ENCODE results near the gene PHF10.

The PHF10 gene

GRCh38 chr6:169678342-169678741 lies 46.0 kb downstream of the PHF10 start:
- no peak for DNase-seq (ENCODE audit: low read depth in 3 of 3, low spot score in 1 of 3)

DNA sequence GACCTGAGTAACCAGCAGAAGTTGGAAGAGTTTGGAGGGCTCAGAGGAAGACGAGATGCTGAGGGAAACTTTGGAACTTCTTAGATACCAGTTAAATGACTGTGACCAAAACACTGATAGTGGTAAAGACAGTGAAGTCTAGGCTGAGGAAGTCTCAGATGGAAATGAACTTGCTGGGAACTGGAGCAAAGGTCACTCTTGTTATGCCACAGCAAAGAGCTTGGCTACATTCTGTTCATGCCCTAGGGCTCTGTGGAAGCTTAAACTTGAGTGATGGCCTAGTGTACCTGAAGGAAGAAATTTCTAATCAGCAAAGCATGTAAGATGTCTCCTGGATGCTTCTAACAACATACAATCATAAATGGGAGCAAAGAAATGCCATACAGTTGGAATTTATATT lies 47.2 kb downstream of the PHF10 start:
- no peak for DNase-seq (ENCODE audit: low read depth in 3 of 3, low spot score in 1 of 3)

- DNase-seq (ENCODE audit: low read depth in 3 of 3, low spot score in 1 of 3), result no peak
These were observed 49.3 kb downstream of the PHF10 start for GRCh38 chr6:169675011-169675410.

GRCh38 chr6:169671563-169671962 lies 52.7 kb downstream of the PHF10 start:
- no peak for DNase-seq (ENCODE audit: low read depth in 3 of 3, low spot score in 1 of 3)

DNA sequence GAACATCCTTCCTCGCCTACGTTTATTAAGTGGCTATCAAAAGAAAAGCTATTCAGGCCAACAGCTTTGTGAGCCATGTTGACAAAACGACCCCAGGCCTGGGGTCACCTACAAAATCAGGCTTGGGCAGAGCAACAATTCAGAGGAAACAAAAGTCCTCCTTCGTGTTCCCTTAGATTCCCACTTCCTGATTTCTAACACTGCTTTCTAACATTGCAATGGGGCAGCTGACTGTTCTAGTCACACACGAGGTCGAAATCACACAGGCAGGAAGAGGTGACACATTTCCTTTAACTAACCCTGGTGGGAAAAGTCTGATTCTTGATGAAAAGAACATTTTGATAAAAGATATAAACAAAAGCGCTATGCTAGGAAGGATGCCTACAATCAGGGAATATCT lies 54.4 kb downstream of the PHF10 start:
- DNase-seq (ENCODE audit: low read depth in 3 of 3, low spot score in 1 of 3), result no peak

- DNase-seq (ENCODE audit: low read depth in 3 of 3, low spot score in 1 of 3), result no peak
These were observed 55.2 kb downstream of the PHF10 start for GRCh38 chr6:169669147-169669546.

GRCh38 chr6:169668203-169668847 lies 56.0 kb downstream of the PHF10 start:
- no peak for DNase-seq (ENCODE audit: low read depth in 3 of 3, low spot score in 1 of 3)

GRCh38 chr6:169667716-169668115 lies 56.6 kb downstream of the PHF10 start:
- no peak for DNase-seq (ENCODE audit: low read depth in 3 of 3, low spot score in 1 of 3)

- DNase-seq (ENCODE audit: low read depth in 3 of 3, low spot score in 1 of 3), result no peak
These were observed 57.9 kb downstream of the PHF10 start for GRCh38 chr6:169666441-169666840.

- DNase-seq (ENCODE audit: low read depth in 3 of 3, low spot score in 1 of 3), result no peak
These were observed 59.0 kb downstream of the PHF10 start for GRCh38 chr6:169665289-169665688.

DNA sequence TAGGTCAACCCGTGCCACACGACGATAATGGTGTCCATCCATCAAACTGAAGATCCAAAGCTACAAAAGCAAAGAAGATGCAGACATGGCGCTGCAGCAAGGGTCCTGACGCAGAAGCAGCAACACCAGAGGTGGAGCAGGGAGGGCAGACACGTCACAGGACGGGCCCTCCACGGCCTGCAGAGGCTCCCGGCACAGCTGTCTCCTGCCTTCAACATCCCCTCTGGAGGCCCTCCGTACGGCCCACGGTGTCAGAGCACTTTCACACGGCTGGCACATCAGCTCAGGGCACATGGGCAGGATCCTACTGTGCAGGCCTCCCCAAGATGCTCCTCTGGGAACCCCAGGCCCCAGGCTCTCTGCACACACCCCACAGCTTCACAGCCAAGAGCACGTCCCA lies 60.1 kb downstream of the PHF10 start:
- no peak for DNase-seq (ENCODE audit: low read depth in 3 of 3, low spot score in 1 of 3)

DNA sequence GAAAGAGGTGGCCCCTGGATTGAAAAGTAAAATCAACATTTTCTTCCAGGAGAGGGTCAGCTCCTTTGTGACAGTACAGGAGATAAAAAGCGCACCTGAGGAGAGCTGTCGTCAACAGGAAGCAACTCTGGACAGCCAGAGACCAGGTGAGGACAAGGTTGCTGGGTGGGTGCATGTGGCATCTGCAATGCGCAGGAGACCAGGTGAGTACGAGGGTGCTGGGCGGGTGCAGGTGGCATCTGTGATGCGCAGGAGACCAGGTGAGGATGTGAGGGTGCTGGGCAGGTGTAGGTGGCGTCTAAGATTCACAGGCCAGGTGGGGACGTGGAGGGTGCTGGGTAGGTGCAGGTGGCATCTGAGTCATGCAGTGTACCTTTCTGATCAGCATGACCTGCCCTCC lies 60.8 kb downstream of the PHF10 start:
- DNase-seq (ENCODE audit: low read depth in 3 of 3, low spot score in 1 of 3), result no peak

DNA sequence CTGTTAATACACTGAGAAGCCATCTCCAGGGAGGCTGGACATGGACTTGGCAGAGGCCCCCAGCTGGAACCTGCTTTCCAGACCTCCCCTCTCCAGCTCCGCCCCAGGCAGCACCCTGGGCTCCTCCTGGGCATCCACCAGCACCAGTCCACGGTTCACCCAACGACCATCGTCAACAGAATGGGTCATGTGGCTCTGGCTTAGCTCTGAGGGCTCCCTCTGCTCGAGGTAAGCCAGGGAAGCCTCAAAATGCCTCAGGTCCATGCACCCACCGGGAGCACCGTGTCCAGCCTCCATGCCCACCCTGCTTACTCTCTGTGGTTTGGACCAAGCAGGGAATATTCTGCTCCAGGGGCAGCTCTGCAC lies 62.9 kb downstream of the PHF10 start:
- no peak for DNase-seq (ENCODE audit: low read depth in 3 of 3, low spot score in 1 of 3)

- DNase-seq (ENCODE audit: low read depth in 3 of 3, low spot score in 1 of 3), result no peak
These were observed 63.4 kb downstream of the PHF10 start for GRCh38 chr6:169660751-169661390.

- DNase-seq (ENCODE audit: low read depth in 3 of 3, low spot score in 1 of 3), result no peak
These were observed 64.3 kb downstream of the PHF10 start for GRCh38 chr6:169659820-169660610.

- DNase-seq (ENCODE audit: low read depth in 3 of 3, low spot score in 1 of 3), result no peak
These were observed 67.1 kb downstream of the PHF10 start for GRCh38 chr6:169657284-169657610.

DNA sequence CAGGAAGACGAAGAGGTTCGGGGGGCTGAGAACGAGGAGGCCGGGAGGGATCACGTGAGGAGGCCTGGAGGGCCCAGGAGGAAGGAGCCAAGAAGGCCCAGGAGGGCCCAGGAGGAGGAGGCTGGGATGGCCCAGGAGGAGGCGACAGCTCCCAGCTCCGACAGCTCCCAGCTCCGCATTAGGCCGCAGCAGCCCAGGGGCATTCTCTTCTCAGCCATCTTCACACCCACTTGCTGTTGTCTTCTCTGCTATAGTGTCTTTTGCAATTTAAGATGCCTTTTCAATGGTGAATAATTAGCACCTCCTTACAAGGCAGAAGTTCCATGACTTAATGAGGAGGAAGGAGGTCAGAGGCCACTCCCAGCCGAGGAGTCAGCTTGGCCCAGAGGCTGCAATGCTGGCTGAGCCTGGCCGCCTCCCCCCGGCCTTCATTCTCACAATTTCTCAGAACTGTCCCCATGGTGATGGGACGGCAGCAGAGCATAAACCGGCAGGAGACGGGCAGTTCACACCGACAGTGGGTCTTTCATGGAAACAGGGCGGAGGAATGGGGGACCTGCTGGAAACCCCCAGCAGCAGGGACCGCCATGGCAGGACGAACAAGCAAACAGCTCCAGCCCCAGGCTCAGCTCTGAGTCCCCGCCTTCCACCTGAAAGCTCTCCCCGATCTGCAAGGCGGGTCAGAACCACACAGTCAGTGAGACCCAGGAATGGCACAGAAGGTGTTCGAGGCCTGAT lies 67.6 kb downstream of the PHF10 start:
- no peak for DNase-seq (ENCODE audit: low read depth in 3 of 3, low spot score in 1 of 3)

DNA sequence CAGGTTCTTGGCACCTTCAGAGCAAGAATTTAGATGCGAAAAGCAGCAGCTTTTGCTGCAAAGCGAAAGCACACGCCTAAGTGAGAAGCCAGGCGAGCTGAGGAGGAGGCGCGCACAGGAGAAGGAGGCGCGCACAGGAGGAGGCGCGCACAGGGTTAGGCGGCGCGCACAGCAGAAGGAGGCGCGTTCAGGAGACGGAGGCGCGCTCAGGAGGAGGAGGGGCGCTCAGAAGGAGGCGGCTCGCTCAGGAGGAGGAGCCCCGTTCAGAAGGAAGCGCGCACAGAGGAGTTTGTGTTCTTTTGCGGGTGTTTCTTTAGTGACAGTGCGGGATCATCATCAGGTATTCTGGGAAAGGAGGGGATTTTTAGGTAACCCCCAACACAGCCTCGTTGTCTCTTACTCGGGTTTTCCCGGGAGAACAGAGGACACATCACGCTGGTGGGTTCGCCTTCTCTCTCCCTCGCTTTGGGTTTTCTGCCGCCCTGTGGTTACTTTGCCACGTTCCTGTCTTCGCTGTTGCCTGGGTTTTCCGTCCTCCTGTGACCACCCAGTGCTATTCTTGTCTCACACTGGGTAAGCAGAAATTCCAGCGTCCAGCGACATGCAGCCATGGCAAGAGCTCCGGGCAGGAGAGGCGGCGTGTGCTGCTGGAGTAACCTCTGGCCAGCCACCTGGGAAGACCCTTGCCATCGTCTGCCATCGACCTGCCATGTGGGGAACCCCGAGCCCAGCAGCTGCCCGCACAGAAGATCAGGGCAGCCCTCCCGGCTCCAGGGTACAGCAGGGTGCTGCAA lies 69.5 kb downstream of the PHF10 start:
- DNase-seq (ENCODE audit: low read depth in 3 of 3, low spot score in 1 of 3), result peak; percentile 36 to 45 (median 38)
